Choroid plexus epithelial cell (primary cell): Measurements from ENCODE around the gene TUBA1C.
"Not testable (repeated sequence)": the region's sequence is repeated elsewhere in the genome, so short reads cannot be mapped to it uniquely, and the experiment has no call there.

Experiments used
- DNase-seq: peaks from one replicate; pipeline ENCODE4 v3.0.0-alpha.2; 2010; ENCODE audit warnings: low read depth
- H3K4me3 ChIP-seq: 2 replicates; pipeline ENCODE4 v1.5.1; 2011; ENCODE audit warnings: low read depth, mild to moderate bottlenecking, control low read depth, low read length, moderate library complexity
- TF ChIP-seq, protein P1 (sequence below): conservative IDR thresholded peaks from 2 replicates; pipeline ENCODE4 v1.5.1; 2011; ENCODE audit warnings: low read depth, mild to moderate bottlenecking, control low read depth, inconsistent platforms, low read length, moderate library complexity

The TUBA1C gene

DNA sequence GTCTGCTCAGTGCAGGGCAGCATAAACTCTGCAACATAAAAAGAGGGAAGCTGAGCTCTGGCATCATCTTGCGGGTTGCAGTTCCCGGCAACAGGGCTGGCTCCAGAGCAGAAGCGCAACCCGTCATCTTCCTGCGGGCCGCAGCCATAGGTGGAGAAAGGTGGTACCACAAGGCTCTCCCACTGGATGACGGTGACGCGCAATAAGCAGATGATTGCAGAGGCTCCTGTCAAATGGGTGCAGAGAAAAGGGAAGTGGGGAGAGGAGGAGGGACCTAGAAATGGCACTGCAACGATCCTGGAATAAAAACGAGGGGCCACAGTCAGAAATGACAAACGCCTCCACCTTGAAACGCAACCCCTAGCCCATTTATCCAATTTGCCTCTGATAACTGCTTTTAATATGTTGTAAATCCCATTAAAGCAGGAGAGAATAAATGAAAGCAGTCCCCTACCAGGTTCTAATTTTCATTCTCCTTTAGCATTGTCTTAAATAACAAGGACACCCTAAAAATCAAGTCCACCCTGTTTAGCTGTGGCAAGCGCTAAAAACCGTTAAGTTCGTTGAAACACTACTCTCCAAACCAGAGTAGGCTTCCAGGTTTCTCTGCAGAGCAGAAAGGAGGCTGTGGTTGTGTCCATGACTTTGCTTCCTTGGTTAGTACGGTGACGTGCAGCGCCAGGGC, 30.9 kb upstream of the TUBA1C start:
- DNase-seq = no peak
- TF ChIP-seq, protein P1, sequence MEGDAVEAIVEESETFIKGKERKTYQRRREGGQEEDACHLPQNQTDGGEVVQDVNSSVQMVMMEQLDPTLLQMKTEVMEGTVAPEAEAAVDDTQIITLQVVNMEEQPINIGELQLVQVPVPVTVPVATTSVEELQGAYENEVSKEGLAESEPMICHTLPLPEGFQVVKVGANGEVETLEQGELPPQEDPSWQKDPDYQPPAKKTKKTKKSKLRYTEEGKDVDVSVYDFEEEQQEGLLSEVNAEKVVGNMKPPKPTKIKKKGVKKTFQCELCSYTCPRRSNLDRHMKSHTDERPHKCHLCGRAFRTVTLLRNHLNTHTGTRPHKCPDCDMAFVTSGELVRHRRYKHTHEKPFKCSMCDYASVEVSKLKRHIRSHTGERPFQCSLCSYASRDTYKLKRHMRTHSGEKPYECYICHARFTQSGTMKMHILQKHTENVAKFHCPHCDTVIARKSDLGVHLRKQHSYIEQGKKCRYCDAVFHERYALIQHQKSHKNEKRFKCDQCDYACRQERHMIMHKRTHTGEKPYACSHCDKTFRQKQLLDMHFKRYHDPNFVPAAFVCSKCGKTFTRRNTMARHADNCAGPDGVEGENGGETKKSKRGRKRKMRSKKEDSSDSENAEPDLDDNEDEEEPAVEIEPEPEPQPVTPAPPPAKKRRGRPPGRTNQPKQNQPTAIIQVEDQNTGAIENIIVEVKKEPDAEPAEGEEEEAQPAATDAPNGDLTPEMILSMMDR = no peak
- peak overlapping the region; percentile 61 for H3K4me3 ChIP-seq

DNA sequence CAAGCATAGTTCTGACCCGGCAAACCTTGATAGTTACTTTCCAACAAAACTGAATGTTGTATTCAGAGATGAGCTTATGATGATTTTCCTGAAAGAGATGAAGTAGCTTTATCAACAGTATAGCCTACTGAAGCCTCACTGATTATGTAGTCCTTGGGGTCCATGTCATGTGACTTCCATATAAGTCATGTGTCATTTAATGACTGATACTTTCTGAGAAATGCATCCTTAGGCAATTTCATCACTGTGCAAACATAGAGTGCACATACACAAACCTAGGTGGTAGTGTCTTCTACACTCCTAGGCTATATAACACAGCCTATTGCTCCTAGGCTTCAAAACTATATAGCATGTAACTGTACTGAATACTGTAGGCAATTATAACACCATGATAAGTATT, 28.5 kb upstream of the TUBA1C start:
- DNase-seq = no peak
- H3K4me3 ChIP-seq = no peak overlapping the region
- TF ChIP-seq, protein P1 = no peak

GRCh38 chr12:49243631-49244030, 21.3 kb upstream of the TUBA1C start:
- no peak for DNase-seq
- no peak overlapping the region for H3K4me3 ChIP-seq
- TF ChIP-seq, protein P1 = no peak

- peak; percentile 80 for DNase-seq
- no peak overlapping the region for H3K4me3 ChIP-seq
- TF ChIP-seq, protein P1 = no peak
Measured at GRCh38 chr12:49244176-49244575, 20.7 kb upstream of the TUBA1C start.

DNA sequence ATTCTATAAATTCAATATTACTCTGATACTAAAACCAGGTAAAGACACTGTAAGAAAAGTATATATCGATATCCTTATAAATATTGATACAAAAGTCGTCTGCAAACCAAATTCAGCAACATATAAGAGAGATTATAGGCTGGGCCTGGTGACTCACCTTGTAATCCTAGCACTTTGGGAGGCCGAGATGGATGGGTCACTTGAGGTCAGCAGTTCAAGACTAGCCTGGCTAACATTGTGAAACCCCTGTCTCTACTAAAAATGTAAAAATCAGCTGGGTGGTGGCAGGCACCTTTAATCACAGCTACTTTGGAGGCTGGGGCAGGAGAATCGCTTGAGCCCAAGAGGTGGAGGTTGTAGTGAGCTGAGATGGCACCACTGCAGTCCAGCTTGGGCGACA, 13.5 kb upstream of the TUBA1C start:
- TF ChIP-seq, protein P1 = no peak
- H3K4me3 ChIP-seq = no peak overlapping the region
- no peak for DNase-seq

GRCh38 chr12:49253033-49253623, 11.8 kb upstream of the TUBA1C start:
- DNase-seq = no peak
- H3K4me3 ChIP-seq = no peak overlapping the region
- TF ChIP-seq, protein P1 = no peak

DNA sequence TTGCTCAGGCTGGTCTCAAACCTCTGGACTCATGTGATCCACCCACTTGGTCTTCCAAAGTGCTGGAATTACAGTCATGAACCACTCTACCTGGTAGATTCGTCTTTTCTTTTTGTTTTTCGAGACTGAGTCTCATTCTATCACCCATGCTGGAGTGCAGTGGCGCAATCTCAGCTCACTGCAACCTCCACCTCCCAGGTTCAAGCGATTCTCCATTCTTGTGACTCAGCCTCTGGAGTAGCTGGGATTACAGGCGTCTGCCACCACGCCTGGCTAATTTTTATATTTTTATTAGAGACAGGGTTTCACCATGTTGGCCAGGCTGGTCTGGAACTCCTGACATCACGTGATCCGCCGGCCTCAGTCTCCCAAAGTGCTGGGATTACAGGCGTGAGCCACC, 9.4 kb upstream of the TUBA1C start:
- DNase-seq, H3K4me3 ChIP-seq: not testable (repeated sequence)
